AML-193 (cell line): ENCODE measurements around the gene FAM163A.
"Not testable (repeated sequence)": the region's sequence is repeated elsewhere in the genome, so short reads cannot be mapped to it uniquely, and the experiment has no call there.

Experiments
- DNase-seq, 2 experiments: peaks; one replicate each; lab custom pipeline; 2025; lab: John Stamatoyannopoulos, UW

FAM163A gene

GRCh38 chr1:179816196-179816960 lies 73.3 kb downstream of the FAM163A start:
- no peak for DNase-seq

- DNase-seq, result no peak
Measured at GRCh38 chr1:179817056-179817455, 74.0 kb downstream of the FAM163A start.

DNA sequence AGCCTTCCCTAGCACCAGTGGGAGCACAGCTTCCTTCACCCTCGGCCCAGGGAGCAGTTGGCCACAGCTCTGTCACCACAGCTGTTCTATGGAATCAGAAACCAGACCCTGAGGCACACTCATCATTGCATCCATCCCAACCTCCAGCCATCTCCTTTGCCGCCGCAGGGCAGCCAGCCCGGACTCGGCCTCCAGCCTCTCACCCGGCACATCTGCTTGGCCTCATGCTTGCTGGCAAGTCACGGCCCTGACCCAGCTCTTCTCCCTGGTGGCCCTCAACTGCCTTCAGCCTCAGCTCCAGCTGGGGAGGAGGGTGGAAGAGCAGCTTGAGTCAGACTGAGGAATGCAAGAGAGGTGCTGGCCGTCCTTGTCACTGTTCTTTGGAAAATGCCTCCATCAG lies 74.7 kb downstream of the FAM163A start:
- no peak for DNase-seq

DNA sequence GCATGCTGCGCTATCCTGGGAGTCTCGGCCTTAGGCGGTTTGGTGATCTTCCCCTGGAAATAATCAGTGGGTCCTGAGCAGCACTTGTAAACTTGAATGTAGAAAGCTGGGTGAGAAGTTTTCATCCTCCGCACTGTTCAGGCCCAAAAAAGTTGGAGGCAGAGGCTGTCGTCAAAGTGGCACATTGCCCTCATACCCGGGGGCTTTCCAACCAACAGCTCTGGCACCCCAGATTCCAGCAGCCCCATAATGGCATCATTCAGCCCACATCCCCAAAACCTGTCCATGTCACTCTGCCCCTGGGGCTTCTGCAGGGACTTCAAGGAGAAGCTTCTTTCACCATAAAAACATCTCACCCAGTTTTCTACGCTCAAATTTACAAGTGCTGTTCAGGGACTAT lies 75.2 kb downstream of the FAM163A start:
- no peak for DNase-seq

GRCh38 chr1:179818743-179819173 lies 75.7 kb downstream of the FAM163A start:
- DNase-seq, result no peak

DNA sequence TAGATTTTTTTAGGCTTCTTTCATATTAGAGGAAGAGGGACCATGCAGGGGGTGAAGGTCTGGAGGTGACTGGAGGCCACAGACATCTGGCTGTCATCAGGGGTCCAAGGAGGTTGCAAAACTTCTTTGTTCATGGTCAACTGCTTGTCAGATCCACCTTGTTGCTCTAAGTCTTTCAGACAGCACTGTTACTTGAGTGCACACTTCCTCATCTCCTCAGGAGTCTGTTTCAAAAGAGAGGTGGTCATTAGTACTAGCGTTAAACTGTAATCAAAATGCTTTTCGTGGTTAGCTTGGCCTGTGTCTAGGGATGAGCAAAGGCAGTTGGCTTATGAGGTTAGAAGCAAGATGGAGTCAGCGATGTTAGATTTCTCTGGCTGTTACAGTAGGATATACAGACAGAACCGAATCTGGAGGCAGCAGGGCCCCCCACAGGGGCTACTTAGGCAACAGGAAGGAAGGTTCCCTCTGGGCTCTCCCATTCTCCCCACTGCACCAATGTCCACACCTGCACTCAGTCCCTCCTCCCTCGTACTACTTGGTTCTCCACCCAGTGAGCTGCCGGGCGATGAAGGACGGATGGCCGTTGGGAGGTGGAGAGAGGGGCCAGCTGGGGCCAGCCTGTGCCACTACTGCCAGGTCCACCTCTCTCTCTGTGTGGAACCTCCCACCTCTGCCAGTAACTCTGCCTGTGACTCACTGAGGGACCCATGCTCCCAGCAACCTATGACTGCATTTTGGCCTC lies 77.3 kb downstream of the FAM163A start:
- no peak for DNase-seq

DNA sequence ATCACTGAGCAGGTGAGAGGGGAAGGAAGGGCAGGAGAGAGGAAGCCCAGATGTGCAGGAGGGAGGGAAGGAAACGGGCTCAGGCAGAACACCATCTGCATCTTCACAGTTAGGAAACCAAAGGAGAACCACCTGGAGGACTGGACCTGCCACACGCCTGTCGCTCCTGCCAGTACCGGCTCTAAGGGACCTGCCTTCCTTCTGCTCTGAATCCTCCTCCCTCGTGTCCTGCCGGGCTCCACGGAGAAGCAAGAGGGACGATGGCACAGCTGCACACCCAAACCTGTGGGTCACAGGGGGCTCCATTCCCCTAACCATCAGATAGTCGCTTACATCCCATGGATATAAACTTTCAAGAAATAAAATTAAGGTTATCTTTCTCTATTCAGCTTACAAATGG lies 78.4 kb downstream of the FAM163A start:
- DNase-seq, result no peak

DNA sequence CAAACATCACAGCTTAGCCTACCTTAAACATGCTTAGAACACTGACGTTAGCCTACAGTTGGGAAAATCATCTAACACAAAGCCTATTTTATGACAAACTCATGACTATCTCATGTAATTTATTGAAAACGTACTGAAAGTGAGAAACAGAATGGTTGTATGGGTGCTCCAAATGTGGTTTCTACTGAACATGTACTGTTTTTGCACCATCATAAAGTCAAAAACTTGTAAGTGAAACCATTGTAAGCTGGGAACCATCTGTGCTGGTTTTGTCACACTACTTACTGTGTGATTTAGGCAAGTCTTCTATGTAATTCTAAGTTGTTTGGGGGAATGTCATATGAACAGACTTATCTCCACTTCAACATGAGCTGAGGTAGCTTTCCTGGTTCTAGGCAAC lies 79.0 kb downstream of the FAM163A start:
- DNase-seq, result no peak

- no peak for DNase-seq
Measured at GRCh38 chr1:179823693-179824092, 80.6 kb downstream of the FAM163A start.

GRCh38 chr1:179824265-179824664 lies 81.2 kb downstream of the FAM163A start:
- no peak for DNase-seq

- DNase-seq, result no peak
Measured at GRCh38 chr1:179825206-179825605, 82.1 kb downstream of the FAM163A start.

DNA sequence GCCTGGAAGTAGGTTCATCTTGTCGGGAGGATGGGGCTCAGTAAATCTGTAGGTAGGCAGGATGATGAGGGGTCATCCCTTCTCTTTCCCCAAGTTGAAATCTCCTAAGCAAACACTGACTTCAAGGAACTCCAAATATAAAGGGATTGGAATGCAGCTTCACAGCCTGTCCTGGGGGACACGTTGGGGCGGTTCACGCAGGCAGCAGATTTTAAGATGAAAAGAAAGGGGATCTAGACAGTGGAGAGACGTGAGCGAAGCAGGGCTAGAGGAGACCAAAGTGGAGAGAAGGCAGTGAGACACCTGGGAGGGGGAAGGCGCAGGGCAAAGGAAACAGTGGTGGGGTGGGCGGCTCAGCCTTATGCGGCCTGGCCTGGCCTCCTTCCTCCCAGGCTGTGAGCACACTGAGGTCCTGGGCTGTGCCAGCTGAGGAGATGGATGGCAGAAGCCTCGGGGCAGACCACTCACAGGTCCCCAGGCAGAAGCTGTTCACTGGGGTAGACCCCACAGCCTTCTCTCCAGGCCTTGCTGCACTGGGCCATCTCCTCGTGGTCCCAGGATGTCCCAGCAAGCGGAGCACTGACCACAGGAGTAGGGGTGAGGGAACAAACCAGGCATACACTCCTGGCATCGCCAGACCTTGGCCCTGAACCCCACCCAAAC lies 82.8 kb downstream of the FAM163A start:
- DNase-seq, result no peak

DNA sequence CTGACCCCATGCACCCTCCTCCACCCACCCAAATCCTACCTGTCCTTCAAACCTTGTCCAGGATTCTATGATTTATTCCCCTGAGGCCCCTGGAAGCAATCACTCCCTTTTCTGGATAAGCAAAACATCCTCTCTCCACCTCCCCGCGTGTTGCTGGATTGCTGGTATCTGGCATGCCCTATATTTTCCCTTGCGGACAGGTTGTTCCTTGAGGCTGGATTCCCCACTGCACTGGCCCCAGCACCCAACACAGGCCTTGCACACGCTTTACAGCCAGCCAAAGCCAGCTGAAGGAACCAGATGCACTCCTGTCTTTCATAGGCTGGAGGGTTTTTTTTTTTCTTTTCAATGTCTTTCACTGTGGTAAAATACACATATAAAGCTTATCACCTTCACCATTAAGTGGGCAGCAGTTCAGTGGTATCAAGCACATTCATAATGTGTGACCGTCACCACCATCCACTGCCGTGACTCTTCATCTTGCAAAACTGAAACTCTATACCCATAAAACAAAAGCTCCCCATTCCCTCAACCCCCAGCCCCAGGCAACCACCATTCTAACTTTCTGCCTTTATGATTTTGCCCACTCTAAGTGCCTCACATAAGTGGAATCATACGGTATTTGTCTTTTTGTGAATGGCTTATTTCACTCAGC lies 83.7 kb downstream of the FAM163A start:
- no peak for DNase-seq

DNA sequence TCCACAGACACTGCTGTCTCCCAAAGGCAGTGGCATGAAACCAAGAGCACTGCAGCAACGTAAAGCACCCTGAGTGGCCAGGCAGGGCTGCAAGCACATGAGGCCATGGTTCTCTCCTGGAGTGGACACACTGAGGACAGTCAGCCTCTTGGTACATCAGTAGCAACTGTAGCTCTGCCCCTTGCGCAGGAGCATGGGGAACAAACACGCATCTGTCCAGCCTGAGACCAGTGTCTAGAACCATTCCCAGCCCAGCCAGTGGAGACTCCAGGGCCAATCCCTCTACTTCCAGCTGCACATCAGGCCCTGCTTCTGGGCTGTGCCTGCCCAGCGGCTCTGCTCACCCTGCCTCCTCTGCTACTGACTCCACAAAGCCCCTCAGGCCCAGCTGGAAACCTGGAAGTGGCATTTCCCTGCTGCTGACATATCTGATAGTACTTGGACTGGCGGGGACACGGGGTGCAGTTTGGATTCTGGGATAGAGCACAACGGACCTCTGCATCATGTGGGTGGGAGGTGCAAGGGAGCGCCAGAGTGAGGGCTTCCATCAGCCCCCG lies 85.5 kb downstream of the FAM163A start:
- no peak for DNase-seq

GRCh38 chr1:179831225-179831624 lies 88.1 kb downstream of the FAM163A start:
- no peak for DNase-seq

- DNase-seq, result no peak
Measured at GRCh38 chr1:179831852-179832699, 89.0 kb downstream of the FAM163A start.

GRCh38 chr1:179836686-179837445 lies 93.8 kb downstream of the FAM163A start:
- not testable (repeated sequence) for DNase-seq

DNA sequence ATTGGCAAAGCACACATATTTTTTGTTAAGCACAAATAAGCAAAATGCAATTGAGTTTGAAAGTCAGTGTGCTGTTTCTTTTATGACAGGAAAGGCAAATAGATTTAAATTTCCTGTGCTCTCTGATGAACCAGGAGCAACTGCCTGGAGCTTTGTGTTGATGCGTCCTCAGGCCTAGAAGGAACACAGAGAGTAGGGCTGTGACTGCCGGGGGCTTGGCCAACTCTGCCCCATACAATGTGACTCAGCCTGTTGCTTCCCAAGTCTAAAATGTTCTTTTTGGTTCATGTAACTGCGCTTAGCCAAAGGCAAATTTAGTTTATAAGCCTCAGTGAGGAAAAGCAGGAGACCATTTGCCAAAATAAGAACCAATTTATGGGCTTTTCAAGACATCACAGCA lies 97.0 kb downstream of the FAM163A start:
- no peak for DNase-seq

DNA sequence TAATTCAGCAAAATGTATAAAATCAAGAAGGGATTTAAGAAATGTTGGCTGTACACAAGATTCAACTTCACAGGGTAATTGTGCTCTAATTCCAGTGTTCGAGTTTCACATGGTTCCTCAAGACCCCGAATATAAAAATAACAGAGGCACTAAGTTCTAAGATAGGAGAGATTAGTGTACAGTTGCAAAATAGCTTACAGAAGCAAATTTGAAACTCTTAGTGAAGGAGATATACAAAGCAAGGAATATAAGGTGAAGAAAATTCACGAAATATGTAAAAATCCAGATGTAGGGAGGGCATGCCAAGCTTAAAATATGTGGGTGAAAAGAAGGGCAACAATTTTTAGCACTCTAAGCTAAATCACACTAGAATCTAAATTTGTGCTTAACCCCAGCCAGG lies 105.1 kb downstream of the FAM163A start:
- no peak for DNase-seq

GRCh38 chr1:179853102-179853501 lies 110.0 kb downstream of the FAM163A start:
- DNase-seq, result no peak
